Measurements from ENCODE around the gene CHRNB2. TPM values are rescaled to one million over a fixed set of nuclear protein-coding genes. Genes with fewer than 3 reads are reported as not detected.

Gene CHRNB2
- total and polyA plus RNA-seq, 2 experiments from 2014 or later: 0.70 TPM; not detected in 1

GRCh38 chr1:154572468-154573167 is 5.0 kb downstream of the CHRNB2 start:
- Histone ChIP-seq H3K27me3 (peaks cover 5% of the 10 kb centered on the region), H3K79me2 (no peaks in the 10 kb centered on the region), H3K9me2 (replicated peaks; ENCODE audit: insufficient read depth) (no peaks in the 10 kb centered on the region), H3K36me3 (replicated peaks; ENCODE audit: insufficient read depth, low read depth) (no peaks in the 10 kb centered on the region), H4K20me1 (ENCODE audit: insufficient read depth, poor library complexity, severe bottlenecking) (no peaks in the 10 kb centered on the region), H3K4me2 (no peak overlapping the region), H3K4me1 (ENCODE audit: insufficient read depth) (no peaks in the 10 kb centered on the region), H3K9me3 (ENCODE audit: low read depth) (no peaks in the 10 kb centered on the region), H3K27ac (no peak overlapping the region), H2AFZ (no peak overlapping the region), H3K4me3 (no peak overlapping the region)
- 86% methylated on average over 10 of the region's 10 CpGs for WGBS (ENCODE audit: low lambda C conversion rate, missing lambda C conversion rate)
- no peak for DNase-seq (ENCODE audit: low spot score)
- no peak for TF ChIP-seq EZH2 (IDR thresholded peaks at IDR 0.05; ENCODE audit: borderline replicate concordance)
- no peak for TF ChIP-seq EZH2phosphoT487 (IDR thresholded peaks at IDR 0.05; ENCODE audit: low read depth, severe bottlenecking, unreplicated experiment)
- no peak for TF ChIP-seq CTCF (IDR thresholded peaks at IDR 0.05; ENCODE audit: poor library complexity)

GRCh38 chr1:154573168-154573510 is 5.6 kb downstream of the CHRNB2 start:
- Histone ChIP-seq H2AFZ (no peak overlapping the region), H3K9me2 (replicated peaks; ENCODE audit: insufficient read depth) (no peaks in the 10 kb centered on the region), H3K9me3 (ENCODE audit: low read depth) (no peaks in the 10 kb centered on the region), H3K36me3 (replicated peaks; ENCODE audit: insufficient read depth, low read depth) (no peaks in the 10 kb centered on the region), H3K27ac (no peak overlapping the region), H4K20me1 (ENCODE audit: insufficient read depth, poor library complexity, severe bottlenecking) (no peaks in the 10 kb centered on the region), H3K27me3 (peaks cover 4% of the 10 kb centered on the region), H3K4me2 (no peak overlapping the region), H3K4me3 (no peak overlapping the region), H3K79me2 (no peaks in the 10 kb centered on the region), H3K4me1 (ENCODE audit: insufficient read depth) (no peaks in the 10 kb centered on the region)
- no peak for DNase-seq (ENCODE audit: low spot score)
- WGBS (ENCODE audit: low lambda C conversion rate, missing lambda C conversion rate): 96% methylated on average over 3 of the region's 3 CpGs
- TF ChIP-seq CTCF (IDR thresholded peaks at IDR 0.05; ENCODE audit: poor library complexity): no peak
- no peak for TF ChIP-seq EZH2phosphoT487 (IDR thresholded peaks at IDR 0.05; ENCODE audit: low read depth, severe bottlenecking, unreplicated experiment)
- no peak for TF ChIP-seq EZH2 (IDR thresholded peaks at IDR 0.05; ENCODE audit: borderline replicate concordance)

- no peaks in the 10 kb centered on the region for H3K9me2 ChIP-seq (replicated peaks; ENCODE audit: insufficient read depth)
- no peaks in the 10 kb centered on the region for H3K36me3 ChIP-seq (replicated peaks; ENCODE audit: insufficient read depth, low read depth)
- no peak overlapping the region for H3K4me3 ChIP-seq
- no peak for TF ChIP-seq EZH2 (IDR thresholded peaks at IDR 0.05; ENCODE audit: borderline replicate concordance)
- TF ChIP-seq EZH2phosphoT487 (IDR thresholded peaks at IDR 0.05; ENCODE audit: low read depth, severe bottlenecking, unreplicated experiment): no peak
- no peak for TF ChIP-seq CTCF (IDR thresholded peaks at IDR 0.05; ENCODE audit: poor library complexity)
- DNase-seq (ENCODE audit: low spot score): peak; percentile 54
- H2AFZ ChIP-seq: no peak overlapping the region
- no peaks in the 10 kb centered on the region for H3K4me1 ChIP-seq (ENCODE audit: insufficient read depth)
- no peak overlapping the region for H3K4me2 ChIP-seq
- no peaks in the 10 kb centered on the region for H4K20me1 ChIP-seq (ENCODE audit: insufficient read depth, poor library complexity, severe bottlenecking)
- H3K79me2 ChIP-seq: no peaks in the 10 kb centered on the region
- 19% methylated on average over 7 of the region's 7 CpGs for WGBS (ENCODE audit: low lambda C conversion rate, missing lambda C conversion rate)
- H3K27ac ChIP-seq: no peak overlapping the region
- peaks cover under 1% of the 10 kb centered on the region for H3K27me3 ChIP-seq
- no peaks in the 10 kb centered on the region for H3K9me3 ChIP-seq (ENCODE audit: low read depth)
Measured at GRCh38 chr1:154574716-154575115, 7.1 kb downstream of the CHRNB2 start.
